Activated T-helper 1 cell treated with anti-CD3 and anti-CD28 coated beads, Interleukin-2, amount 50 U/mL, for 16 hours (primary cell): Measurements from ENCODE around the gene RGS2.

ENCODE experiments used
- DNase-seq, 2 donors: peaks; one replicate each; pipeline ENCODE4 v3.0.0-alpha.2; 2020; ENCODE audit warnings: low read depth in 1 of 2, low spot score in 1 of 2

Gene RGS2, protein sequence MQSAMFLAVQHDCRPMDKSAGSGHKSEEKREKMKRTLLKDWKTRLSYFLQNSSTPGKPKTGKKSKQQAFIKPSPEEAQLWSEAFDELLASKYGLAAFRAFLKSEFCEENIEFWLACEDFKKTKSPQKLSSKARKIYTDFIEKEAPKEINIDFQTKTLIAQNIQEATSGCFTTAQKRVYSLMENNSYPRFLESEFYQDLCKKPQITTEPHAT

DNA sequence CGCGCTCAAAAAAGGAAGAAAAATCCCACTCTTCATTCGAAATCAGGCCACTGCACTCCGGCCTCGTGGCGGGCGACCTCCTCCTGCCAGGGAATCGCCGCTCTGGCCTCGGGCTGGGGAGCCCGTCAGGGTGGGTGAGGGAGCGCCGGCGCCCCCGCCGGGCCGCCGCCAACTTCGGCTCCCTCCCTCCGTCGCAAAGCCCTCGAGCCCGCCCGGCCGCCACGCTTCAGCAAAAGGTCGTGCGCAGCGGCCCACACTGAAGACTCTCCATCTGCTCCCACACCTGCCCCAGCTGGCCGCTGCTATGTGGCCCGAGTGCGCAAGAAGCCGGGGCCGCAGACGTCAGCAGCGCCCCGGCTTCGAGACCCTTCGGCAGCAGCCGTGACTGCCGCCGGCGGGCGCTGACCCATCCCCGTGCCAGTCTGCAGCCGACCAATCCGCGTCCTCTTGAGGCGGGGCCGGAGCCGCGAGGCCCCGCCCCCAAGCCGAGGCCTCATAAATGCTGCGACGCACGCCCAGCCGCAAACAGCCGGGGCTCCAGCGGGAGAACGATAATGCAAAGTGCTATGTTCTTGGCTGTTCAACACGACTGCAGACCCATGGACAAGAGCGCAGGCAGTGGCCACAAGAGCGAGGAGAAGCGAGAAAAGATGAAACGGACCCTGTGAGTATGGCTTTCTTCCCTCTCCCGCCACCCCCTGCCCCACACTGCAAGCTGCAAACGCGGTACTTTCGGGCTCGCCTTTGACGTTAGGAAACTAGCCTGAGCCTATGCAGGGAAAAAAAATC, at the start of gene RGS2:
TSS of gene RGS2 (plus strand) at position 522 of the 789 bp plus-strand sequence. CDS start at position 555, 33 bp downstream.
- peak; percentile 67 to 82 for DNase-seq

DNA sequence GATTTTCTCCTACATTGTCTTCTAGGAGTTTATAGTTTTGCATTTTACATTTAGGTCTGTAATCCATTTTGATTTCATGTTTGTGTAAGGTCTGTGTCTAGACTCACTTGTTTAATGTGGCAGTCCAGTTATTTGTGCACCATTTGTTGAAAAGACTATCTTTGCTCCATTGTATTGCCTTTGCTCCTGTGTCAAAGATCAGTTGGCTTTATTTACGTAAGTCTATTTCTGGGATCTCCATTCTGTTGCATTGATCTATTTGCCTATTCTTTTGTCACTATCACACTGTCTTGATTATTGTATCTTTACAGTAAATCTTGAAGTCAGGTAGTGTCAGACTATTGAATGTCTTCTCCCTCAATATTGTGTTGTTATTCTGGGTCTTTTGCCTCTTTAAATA, 49.7 kb upstream of the RGS2 start:
- no peak for DNase-seq

DNA sequence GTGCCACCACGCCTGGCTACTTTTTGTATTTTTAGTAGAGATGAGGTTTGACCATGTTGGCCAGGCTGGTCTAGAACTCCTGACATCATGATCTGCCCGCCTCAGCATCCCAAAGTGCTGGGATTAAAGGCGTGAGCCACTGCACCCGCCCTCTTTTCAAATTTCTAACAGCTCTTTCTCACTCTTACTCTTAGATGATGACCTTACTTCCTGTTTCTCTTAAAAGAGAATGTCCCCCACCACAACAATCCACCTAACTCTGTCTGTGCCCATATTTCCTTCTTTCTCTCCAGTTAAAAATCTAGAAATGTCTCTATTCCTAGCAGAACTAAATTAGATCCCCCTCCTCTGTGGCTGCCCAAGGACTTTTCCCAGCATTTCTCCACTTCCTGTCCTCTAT, 46.6 kb upstream of the RGS2 start:
- DNase-seq = no peak

DNA sequence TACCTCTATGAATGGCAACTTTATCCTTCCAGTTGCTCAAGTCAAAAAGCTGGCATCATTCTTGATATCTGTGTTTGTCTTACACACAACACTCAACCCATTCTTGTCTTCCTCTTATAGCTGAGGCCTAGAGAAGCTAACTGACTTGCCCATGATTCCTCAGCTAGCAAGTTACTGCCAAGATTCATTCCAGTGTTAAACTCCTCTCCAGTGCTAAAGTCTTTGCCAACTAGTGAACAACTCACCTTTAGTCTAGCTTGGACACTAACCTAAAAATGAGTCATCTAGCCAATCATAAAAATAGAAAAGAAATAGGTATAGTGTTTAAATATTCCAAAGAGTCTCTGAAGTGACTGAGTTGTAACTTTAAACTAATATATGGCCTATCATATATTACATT, 45.6 kb upstream of the RGS2 start:
- DNase-seq = no peak

GRCh38 chr1:192763756-192764155, 45.1 kb upstream of the RGS2 start:
- DNase-seq = no peak

- no peak for DNase-seq
These were observed 44.2 kb upstream of the RGS2 start for GRCh38 chr1:192764675-192765074.

DNA sequence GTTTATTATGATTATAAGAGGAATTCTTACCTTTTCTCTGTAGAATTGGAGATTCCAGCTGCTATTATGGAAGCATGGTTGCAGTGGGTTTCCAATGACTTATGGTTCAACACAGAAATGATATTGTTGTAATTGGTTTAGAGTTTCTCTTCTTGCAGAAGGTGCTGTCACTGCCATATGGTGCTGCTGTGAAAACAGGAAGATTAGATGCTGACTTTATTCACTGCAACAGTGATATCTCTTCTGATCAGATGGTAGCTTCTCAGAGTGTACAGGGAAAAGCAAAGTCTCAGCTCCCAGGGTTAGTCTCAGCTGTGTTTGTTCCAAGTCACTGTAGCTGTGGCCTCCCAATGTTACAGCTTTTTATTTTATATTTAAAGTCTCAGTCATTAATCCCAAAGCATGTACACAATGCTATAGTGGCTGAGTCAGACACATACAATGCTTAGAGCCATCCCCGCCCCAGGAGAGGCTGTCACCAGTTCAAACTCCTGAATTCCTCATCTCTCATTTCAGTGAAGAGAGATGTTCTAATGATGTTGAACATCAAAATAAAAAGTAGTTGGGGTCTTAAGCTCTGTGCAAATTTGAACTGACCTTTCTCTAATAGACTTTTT, 42.7 kb upstream of the RGS2 start:
- DNase-seq = no peak

- DNase-seq = no peak
These were observed 42.0 kb upstream of the RGS2 start for GRCh38 chr1:192766876-192767275.

DNA sequence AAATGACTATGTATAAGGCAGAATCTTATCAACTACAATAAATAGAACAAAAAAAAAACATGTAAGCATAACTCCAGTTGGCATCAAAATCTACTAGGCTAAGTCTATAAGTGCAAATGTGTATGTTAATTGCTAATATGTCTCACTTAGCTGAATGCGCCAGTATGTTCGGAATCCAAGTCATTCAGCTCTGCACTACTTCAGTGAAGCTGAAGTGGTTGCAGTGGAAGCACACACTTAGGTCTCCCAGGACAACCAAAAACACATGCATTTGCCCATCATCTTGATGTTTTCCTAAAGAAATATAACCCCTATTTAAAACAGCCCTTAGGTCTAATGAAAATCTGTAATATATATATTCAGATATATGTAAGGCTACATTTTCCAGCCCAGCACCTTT, 41.0 kb upstream of the RGS2 start:
- DNase-seq = no peak

- DNase-seq = no peak
These were observed 40.4 kb upstream of the RGS2 start for GRCh38 chr1:192768463-192768862.

GRCh38 chr1:192771341-192771740, 37.5 kb upstream of the RGS2 start:
- no peak for DNase-seq

DNA sequence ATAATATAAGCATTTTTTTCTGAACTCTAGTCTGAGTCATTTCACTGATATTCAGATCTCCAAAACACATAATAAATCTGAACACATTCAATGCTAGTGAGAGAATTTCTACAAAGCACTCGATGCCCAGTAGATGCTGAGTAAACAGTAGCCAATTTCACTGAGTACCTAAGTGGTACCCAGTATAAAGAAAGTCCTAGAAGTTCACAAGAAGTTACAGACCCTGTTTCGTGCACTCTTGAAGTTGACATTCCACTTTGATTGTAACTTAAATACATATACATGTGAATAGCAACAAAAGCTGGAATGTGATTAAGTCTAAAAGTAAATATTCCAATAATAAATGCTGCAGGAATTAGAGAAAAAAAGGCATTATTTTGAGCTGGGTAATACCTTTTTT, 33.2 kb upstream of the RGS2 start:
- no peak for DNase-seq

GRCh38 chr1:192776206-192776605, 32.6 kb upstream of the RGS2 start:
- DNase-seq = no peak

- no peak for DNase-seq
These were observed 31.8 kb upstream of the RGS2 start for GRCh38 chr1:192776998-192777397.

DNA sequence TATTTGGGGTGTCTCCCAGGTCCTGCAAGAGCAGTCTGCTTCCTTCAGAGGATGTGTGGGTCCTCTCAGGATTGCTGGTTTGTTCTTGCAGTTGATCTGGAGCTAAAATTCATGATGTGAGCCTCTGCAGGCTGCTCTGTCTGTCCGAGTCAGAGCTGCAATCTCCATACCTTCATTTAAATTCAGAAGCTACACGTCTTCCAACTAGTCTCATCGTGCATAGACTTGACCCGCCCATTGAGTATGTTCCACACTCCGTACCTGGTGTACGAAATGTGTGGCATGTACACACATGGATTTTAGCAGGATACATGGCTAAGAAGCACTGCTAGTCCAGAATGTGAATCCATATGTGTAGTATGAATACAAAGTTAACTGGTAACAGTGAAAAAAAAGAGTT, 25.0 kb upstream of the RGS2 start:
- DNase-seq = no peak

DNA sequence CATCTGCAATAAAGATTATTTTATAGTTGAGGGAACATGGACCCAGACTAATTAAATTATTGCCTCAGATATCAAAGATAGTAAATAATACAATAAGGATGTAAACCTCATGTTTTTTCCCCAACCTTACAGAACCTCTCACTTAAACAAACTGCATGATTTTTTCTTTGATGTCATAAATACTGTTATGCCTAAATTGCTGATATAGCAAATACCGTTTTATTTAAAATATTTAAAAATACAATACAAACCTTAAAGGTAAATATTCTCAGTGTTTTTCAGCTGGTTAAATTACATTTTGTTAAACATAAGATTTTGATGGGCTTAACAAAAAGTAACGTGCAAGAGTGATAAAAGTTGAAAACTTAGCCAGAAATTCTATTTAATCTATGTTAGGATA, 24.4 kb upstream of the RGS2 start:
- no peak for DNase-seq

- no peak for DNase-seq
These were observed 22.3 kb upstream of the RGS2 start for GRCh38 chr1:192786576-192786975.

- no peak for DNase-seq
These were observed 20.8 kb upstream of the RGS2 start for GRCh38 chr1:192787914-192788585.

DNA sequence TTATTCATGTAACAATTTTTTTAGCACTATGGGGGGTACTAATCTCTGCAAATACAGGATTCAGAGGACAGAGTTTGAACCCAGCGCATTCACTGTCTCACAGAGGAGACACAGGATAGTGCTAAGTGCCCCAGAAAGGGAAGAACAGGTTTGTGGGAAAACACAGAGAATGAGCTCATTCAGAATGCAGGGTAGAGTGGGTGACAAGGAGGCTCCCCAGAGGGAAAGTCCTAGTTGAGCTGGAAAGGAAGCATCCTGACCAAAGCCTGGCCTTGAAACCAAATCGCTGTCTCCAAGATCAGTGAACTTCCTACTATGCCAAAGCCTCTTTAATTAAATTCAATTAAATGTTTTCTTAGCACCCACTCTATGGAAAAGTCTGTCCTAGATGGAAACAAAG, 19.0 kb upstream of the RGS2 start:
- no peak for DNase-seq

GRCh38 chr1:192792628-192793027, 16.2 kb upstream of the RGS2 start:
- DNase-seq = no peak

- no peak for DNase-seq
These were observed 14.7 kb upstream of the RGS2 start for GRCh38 chr1:192793983-192794767.
